Body of pancreas (tissue), 4 donors: ENCODE measurements around the gene TSFM. TPM values are rescaled to one million over a fixed set of nuclear protein-coding genes. Genes with fewer than 3 reads are reported as not detected.

ENCODE experiments used
- ATAC-seq: fragments of 150-250 bp; one replicate; pipeline ENCODE4 v1.9.1; 2016
- DNase-seq, 4 donors: peaks; one replicate each; pipeline ENCODE4 v3.0.0-alpha.2; 2019
- H3K27ac ChIP-seq, 4 donors: fragments of 200-600 bp; sonication (generic); 1 replicate in 3 of 4; 2 replicates in 1 of 4; pipeline versions ENCODE4 v1.5.1 to v1.6.1; 2016 to 2019; ENCODE audit warnings: mild to moderate bottlenecking in 1 of 4, mixed read lengths in 1 of 4, moderate library complexity in 1 of 4
- H3K27me3 ChIP-seq, 2 donors: fragments of 200-600 bp; sonication (generic); one replicate each; pipeline ENCODE4 v1.6.0; 2016; ENCODE audit warnings: mild to moderate bottlenecking in 1 of 2
- H3K36me3 ChIP-seq, 2 donors: fragments of 200-600 bp; sonication (generic); replicated peaks in 1 of 2; 2 replicates each; pipeline ENCODE4 v1.5.1; 2016; ENCODE audit warnings: low read depth in 2 of 2; ENCODE audit not compliant: insufficient read depth in 1 of 2
- H3K4me1 ChIP-seq: fragments of 200-600 bp; sonication (generic); one replicate; pipeline ENCODE4 v1.6.0; 2016
- H3K4me3 ChIP-seq, 2 donors: fragments of 200-600 bp; sonication (generic); 1 replicate in 1 of 2; 2 replicates in 1 of 2; pipeline ENCODE4 v1.5.1; 2016 to 2019
- H3K9me3 ChIP-seq, 3 donors: fragments of 200-600 bp; sonication (generic); 1 replicate in 2 of 3; 2 replicates in 1 of 3; pipeline ENCODE4 v1.5.1; 2016
- POLR2A ChIP-seq, 3 donors: fragments of 450-650 bp; IDR thresholded peaks; one replicate each; pipeline ENCODE4 v1.6.1; 2016; ENCODE audit warnings: antibody characterized with exemption in 3 of 3, mild to moderate bottlenecking in 2 of 3
- WGBS, 2 donors: methylation state at CpG; one replicate each; pipeline ENCODE4 v1.1.5; 2017; 5-methylcytosine and 5-hydroxymethylcytosine counted together
- intact Hi-C: fragments of 100-400 bp; cut with DNase I; formaldehyde crosslinking; loops from one replicate; pipeline ENCODE4 v1.15.1; 2023
- total RNA-seq, 2 donors: library from RNA; depleted of rRNA; stranded (reverse); fragments of >200 nt; gene quantifications; one replicate each; pipeline ENCODE4 v1.1.0, GENCODE V29; 2016
- TF ChIP-seq, protein P1 (sequence below), 7 experiments: fragments of 450-650 bp in 4 of 7; fragments of 200-600 bp in 3 of 7; sonication (generic) in 3 of 7; IDR thresholded peaks; one replicate each; pipeline ENCODE4 v1.5.1; 2016 to 2019; ENCODE audit warnings: antibody characterized with exemption in 7 of 7

The TSFM gene
- total RNA-seq, 2 donors from 2014 or later: 9.2 to 18.4 TPM

DNA sequence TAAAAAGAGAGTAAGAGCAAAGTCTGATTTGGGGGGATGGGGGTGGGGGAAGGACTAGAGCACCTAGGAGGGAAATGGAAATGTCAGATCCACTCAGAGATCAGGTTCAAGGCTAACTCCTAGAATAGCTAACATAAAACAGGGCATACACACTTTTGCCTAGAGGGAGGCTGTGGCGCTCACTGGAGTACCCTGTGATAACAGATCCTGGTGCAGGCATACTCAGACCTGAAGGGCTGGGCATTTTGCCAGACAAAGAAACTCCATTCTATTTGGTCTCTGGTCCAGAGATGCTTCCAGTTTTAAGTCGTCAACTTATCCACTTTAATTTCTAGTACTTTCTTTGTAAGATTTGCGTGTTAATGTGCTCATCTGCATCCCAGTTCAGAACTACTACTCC is 58.1 kb downstream of the TSFM start:
- DNase-seq: peak in 3 of 4 donors; percentile 42 to 52 (median 45)
- 10 to 15% methylated on average over 3 of the region's 3 CpGs for WGBS, 2 donors
- no peaks in the 10 kb centered on the region for H3K27me3 ChIP-seq
- H3K36me3 ChIP-seq: no peaks in the 10 kb centered on the region
- no peak for ATAC-seq
- no peak overlapping the region for H3K4me3 ChIP-seq
- intact Hi-C loops: no loop called here
- peaks cover 88% of the 10 kb centered on the region for H3K4me1 ChIP-seq
- H3K9me3 ChIP-seq: no peaks in the 10 kb centered on the region
- no peak for TF ChIP-seq POLR2A (IDR thresholded peaks at IDR 0.05)
- TF ChIP-seq, protein P1, sequence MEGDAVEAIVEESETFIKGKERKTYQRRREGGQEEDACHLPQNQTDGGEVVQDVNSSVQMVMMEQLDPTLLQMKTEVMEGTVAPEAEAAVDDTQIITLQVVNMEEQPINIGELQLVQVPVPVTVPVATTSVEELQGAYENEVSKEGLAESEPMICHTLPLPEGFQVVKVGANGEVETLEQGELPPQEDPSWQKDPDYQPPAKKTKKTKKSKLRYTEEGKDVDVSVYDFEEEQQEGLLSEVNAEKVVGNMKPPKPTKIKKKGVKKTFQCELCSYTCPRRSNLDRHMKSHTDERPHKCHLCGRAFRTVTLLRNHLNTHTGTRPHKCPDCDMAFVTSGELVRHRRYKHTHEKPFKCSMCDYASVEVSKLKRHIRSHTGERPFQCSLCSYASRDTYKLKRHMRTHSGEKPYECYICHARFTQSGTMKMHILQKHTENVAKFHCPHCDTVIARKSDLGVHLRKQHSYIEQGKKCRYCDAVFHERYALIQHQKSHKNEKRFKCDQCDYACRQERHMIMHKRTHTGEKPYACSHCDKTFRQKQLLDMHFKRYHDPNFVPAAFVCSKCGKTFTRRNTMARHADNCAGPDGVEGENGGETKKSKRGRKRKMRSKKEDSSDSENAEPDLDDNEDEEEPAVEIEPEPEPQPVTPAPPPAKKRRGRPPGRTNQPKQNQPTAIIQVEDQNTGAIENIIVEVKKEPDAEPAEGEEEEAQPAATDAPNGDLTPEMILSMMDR (IDR thresholded peaks at IDR 0.05): no peak
- peak overlapping the region in 3 of 4 donors; percentile 29 to 100 (median 46) for H3K27ac ChIP-seq

- 22 to 24% methylated on average over 4 of the region's 4 CpGs for WGBS, 2 donors
- DNase-seq (no peak), ATAC-seq (no peak)
- Histone ChIP-seq H3K36me3 (no peaks in the 10 kb centered on the region), H3K4me3 (no peak overlapping the region), H3K27me3 (no peaks in the 10 kb centered on the region), H3K27ac (peak overlapping the region in 3 of 4 donors; percentile 29 to 100 (median 46)), H3K9me3 (no peaks in the 10 kb centered on the region), H3K4me1 (peaks cover 81% of the 10 kb centered on the region)
- no peak for TF ChIP-seq POLR2A (IDR thresholded peaks at IDR 0.05)
- TF ChIP-seq, protein P1 (IDR thresholded peaks at IDR 0.05): no peak
- intact Hi-C loops: no loop called here
Measured at GRCh38 chr12:57841445-57841844, 58.9 kb downstream of the TSFM start.

DNA sequence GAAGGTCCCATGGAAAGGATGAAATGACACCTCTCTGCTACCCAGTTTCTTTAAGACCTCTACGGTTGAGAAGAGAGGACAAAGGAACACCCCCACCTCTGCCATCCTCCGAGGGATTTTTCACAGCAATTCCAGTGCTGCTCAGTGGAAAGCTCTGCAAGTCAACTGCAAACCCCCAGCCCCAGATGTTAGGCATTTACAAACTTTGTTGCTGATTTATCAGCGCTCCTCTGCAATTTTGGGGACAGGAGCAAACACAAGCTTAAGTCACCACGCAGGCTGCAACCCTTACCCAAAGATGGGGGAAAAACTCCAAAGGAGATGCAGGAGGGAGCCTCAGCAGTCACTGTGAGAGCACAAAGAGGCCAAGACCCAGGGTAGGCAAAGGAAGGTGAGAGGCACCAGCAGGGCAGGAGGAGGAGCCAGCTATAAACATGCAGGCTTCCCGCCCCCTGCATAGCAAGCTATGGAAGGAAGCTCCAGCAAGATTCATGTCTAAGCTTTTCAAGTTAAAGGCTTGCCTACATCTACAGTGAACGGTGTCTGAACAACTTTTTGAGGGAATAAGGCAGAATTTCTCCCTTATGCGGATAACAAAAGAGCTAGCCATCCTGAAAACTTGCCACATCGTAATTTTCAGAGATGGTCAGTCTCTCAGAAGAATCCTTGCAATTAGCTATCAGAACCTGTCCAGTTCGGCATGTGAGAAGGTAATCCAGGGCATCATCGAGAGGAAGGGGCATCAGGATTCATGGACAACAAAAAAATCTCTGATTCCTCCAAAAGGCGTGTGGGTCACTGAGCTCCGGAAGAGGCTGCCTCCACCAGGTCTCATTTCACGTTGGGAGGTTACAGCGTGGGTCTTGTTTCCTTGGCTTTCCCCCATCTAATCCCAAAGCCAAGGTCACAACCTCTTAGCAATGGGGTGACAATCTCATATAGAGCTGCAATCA is 60.0 kb downstream of the TSFM start:
- WGBS, 2 donors: 26% methylated on average over 14 of the region's 14 CpGs
- no peaks in the 10 kb centered on the region for H3K27me3 ChIP-seq
- DNase-seq: peak in 1 of 4 donors; percentile 39
- H3K27ac ChIP-seq: peak overlapping the region in 3 of 4 donors; percentile 99 to 100 (median 100)
- intact Hi-C loops: no loop called here
- TF ChIP-seq, protein P1 (IDR thresholded peaks at IDR 0.05): no peak
- no peak for TF ChIP-seq POLR2A (IDR thresholded peaks at IDR 0.05)
- no peak for ATAC-seq
- H3K4me3 ChIP-seq: no peak overlapping the region
- no peaks in the 10 kb centered on the region for H3K9me3 ChIP-seq
- H3K36me3 ChIP-seq: no peaks in the 10 kb centered on the region
- peaks cover 76% of the 10 kb centered on the region for H3K4me1 ChIP-seq

DNA sequence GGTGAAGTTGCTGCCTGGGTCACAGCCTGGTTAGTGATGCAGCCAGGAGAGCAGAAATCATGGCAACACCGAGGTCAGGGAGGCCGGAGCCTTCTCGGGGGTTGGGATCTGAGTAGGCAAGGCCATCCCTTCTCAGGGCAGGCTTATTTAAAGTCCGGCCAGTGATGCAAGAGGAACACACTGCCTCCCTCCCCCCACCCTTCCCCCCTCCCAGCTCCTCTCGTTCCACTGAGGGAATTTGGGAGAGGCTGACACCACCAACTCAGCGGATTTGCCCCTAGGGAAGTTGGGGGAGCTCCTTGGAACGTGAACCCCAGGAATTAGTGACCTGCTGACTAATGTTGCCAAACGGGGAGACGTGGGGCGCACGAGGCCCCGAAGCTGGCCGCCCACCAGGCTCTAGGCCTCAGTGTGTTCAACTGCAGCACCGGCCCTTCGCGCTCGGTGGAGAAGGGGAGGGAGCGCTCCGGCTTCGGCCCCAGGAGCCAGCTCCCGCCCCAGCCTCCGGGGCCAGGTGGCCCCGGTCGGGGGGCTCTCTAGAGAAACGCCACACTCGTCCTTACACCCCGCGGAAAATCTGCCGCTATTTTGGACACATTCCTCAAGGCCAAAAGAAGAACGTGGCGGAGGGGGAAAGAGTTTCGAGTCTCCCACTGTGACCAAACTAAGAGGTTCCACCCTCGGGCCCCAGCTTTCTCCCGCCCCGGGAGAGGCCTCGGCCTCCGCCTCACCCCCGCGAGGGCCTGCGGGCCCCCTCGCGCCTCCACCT is 62.3 kb downstream of the TSFM start:
- TF ChIP-seq, protein P1 (IDR thresholded peaks at IDR 0.05): no peak
- TF ChIP-seq POLR2A (IDR thresholded peaks at IDR 0.05): peak in 2 of 3 donors; percentile 9 to 35
- WGBS, 2 donors: 1% methylated on average over 16 to 42 of the region's 42 CpGs
- H3K27ac ChIP-seq: peak overlapping the region; percentile 99 to 100 (median 100)
- peak overlapping the region; percentile 87 to 99 for H3K4me3 ChIP-seq
- ATAC-seq (peak; percentile 5), DNase-seq (peak; percentile 57 to 77 (median 68))
- no peaks in the 10 kb centered on the region for H3K9me3 ChIP-seq
- intact Hi-C loops: loop anchor here (5.0 kb wide), 1 partner anchor 52 kb away; no protein-coding TSS in a partner anchor
- H3K27me3 ChIP-seq: no peaks in the 10 kb centered on the region
- H3K36me3 ChIP-seq: no peaks in the 10 kb centered on the region
- H3K4me1 ChIP-seq: peaks cover 53% of the 10 kb centered on the region
